ENCODE measurements around the gene ANKS1A.

The ANKS1A gene

GRCh38 chr6:35051997-35052583 lies 163.0 kb downstream of the ANKS1A start:
- ATAC-seq (ENCODE audit: low read depth), result no peak

GRCh38 chr6:35052694-35053565 lies 163.9 kb downstream of the ANKS1A start:
- no peak overlapping the region for H3K4me3 ChIP-seq (ENCODE audit: severe bottlenecking)
- no peaks in the 10 kb centered on the region for H3K4me1 ChIP-seq (ENCODE audit: insufficient read depth, poor library complexity, severe bottlenecking)
- H3K27ac ChIP-seq (ENCODE audit: poor library complexity, severe bottlenecking), result no peak overlapping the region
- H3K36me3 ChIP-seq (ENCODE audit: low read depth), result no peaks in the 10 kb centered on the region; the same call in 1 of the 2 replicates
- H3K9me3 ChIP-seq (ENCODE audit: severe bottlenecking), result no peaks in the 10 kb centered on the region
- H3K27me3 ChIP-seq (ENCODE audit: insufficient read depth, poor library complexity, severe bottlenecking), result no peaks in the 10 kb centered on the region
- DNase-seq (ENCODE audit: low spot score), result no peak
- TF ChIP-seq CTCF (IDR thresholded peaks at IDR 0.05; ENCODE audit: poor library complexity, severe bottlenecking), result no peak
- no peak for ATAC-seq (ENCODE audit: low read depth)

More at GRCh38 chr6:35051997-35052583, 163.0 kb downstream of the ANKS1A start:
- H3K9me3 ChIP-seq (ENCODE audit: severe bottlenecking), result no peaks in the 10 kb centered on the region
- H3K4me1 ChIP-seq (ENCODE audit: insufficient read depth, poor library complexity, severe bottlenecking), result peaks cover under 1% of the 10 kb centered on the region
- H3K4me3 ChIP-seq (ENCODE audit: severe bottlenecking), result no peak overlapping the region
- H3K36me3 ChIP-seq (ENCODE audit: low read depth), result no peaks in the 10 kb centered on the region; the same call in 1 of the 2 replicates
- DNase-seq (ENCODE audit: low spot score), result no peak
- no peaks in the 10 kb centered on the region for H3K27me3 ChIP-seq (ENCODE audit: insufficient read depth, poor library complexity, severe bottlenecking)
- TF ChIP-seq CTCF (IDR thresholded peaks at IDR 0.05; ENCODE audit: poor library complexity, severe bottlenecking), result no peak
- no peak overlapping the region for H3K27ac ChIP-seq (ENCODE audit: poor library complexity, severe bottlenecking)

GRCh38 chr6:35053701-35054100 lies 164.6 kb downstream of the ANKS1A start:
- no peak for TF ChIP-seq CTCF (IDR thresholded peaks at IDR 0.05; ENCODE audit: poor library complexity, severe bottlenecking)
- no peak for DNase-seq (ENCODE audit: low spot score)

GRCh38 chr6:35054106-35054742 lies 165.2 kb downstream of the ANKS1A start:
- no peak for ATAC-seq (ENCODE audit: low read depth)
- H3K27ac ChIP-seq (ENCODE audit: poor library complexity, severe bottlenecking), result no peak overlapping the region
- no peaks in the 10 kb centered on the region for H3K9me3 ChIP-seq (ENCODE audit: severe bottlenecking)
- no peak for TF ChIP-seq CTCF (IDR thresholded peaks at IDR 0.05; ENCODE audit: poor library complexity, severe bottlenecking)
- no peaks in the 10 kb centered on the region for H3K27me3 ChIP-seq (ENCODE audit: insufficient read depth, poor library complexity, severe bottlenecking)
- no peak for DNase-seq (ENCODE audit: low spot score)
- no peaks in the 10 kb centered on the region for H3K4me1 ChIP-seq (ENCODE audit: insufficient read depth, poor library complexity, severe bottlenecking)
- no peak overlapping the region for H3K4me3 ChIP-seq (ENCODE audit: severe bottlenecking)
- no peaks in the 10 kb centered on the region; the same call in 1 of the 2 replicates for H3K36me3 ChIP-seq (ENCODE audit: low read depth)

More at GRCh38 chr6:35053701-35054100, 164.6 kb downstream of the ANKS1A start:
- H3K27me3 ChIP-seq (ENCODE audit: insufficient read depth, poor library complexity, severe bottlenecking), result no peaks in the 10 kb centered on the region
- no peaks in the 10 kb centered on the region for H3K9me3 ChIP-seq (ENCODE audit: severe bottlenecking)
- no peaks in the 10 kb centered on the region; the same call in 1 of the 2 replicates for H3K36me3 ChIP-seq (ENCODE audit: low read depth)
- no peak for ATAC-seq (ENCODE audit: low read depth)
- H3K27ac ChIP-seq (ENCODE audit: poor library complexity, severe bottlenecking), result no peak overlapping the region
- no peaks in the 10 kb centered on the region for H3K4me1 ChIP-seq (ENCODE audit: insufficient read depth, poor library complexity, severe bottlenecking)
- no peak overlapping the region for H3K4me3 ChIP-seq (ENCODE audit: severe bottlenecking)
